Caki2 (cell line): ENCODE measurements around the gene TUBB4B. TPM values are rescaled to one million over a fixed set of nuclear protein-coding genes. Genes with fewer than 3 reads are reported as not detected.
"Not testable (repeated sequence)": the region's sequence is repeated elsewhere in the genome, so short reads cannot be mapped to it uniquely, and the experiment has no call there.

ENCODE experiments used
- DNase-seq: peaks from one replicate; pipeline ENCODE4 v3.0.0-alpha.2; 2015; ENCODE audit warnings: low read depth
- in situ Hi-C: cut with HindIII; loops from 2 replicates; pipeline ENCODE4 v1.10.0; 2016; ENCODE audit warnings: low sequenced_read_pairs, low pct_unique_long_range_greater_than_20kb, mixed read lengths
- total RNA-seq: library from RNA; depleted of rRNA; stranded (reverse); fragments of >200 nt; shearing (Covaris generic); gene quantifications from 2 replicates; pipeline ENCODE4 v1.2.3, GENCODE V29; 2014; ENCODE audit warnings: low replicate concordance

The TUBB4B gene
- total RNA-seq, 1 experiment from 2014 or later = 1,000 TPM

DNA sequence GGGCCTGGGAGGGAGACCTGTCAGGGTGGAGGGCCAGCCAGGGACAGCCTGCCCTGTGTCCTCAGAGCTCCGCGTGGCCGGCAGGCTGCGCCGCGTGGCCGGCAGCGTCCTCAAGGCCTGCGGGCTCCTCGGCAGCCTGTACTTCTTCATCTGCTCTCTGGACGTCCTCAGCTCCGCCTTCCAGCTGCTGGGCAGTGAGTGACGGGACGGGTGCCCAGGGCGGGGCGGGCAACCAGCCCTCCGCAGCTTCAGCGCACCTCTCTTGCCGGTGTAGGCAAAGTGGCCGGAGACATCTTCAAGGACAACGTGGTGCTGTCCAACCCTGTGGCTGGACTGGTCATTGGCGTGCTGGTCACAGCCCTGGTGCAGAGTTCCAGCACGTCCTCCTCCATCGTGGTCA is 8.6 kb upstream of the TUBB4B start:
- in situ Hi-C loops = no loop called here
- no peak for DNase-seq

DNA sequence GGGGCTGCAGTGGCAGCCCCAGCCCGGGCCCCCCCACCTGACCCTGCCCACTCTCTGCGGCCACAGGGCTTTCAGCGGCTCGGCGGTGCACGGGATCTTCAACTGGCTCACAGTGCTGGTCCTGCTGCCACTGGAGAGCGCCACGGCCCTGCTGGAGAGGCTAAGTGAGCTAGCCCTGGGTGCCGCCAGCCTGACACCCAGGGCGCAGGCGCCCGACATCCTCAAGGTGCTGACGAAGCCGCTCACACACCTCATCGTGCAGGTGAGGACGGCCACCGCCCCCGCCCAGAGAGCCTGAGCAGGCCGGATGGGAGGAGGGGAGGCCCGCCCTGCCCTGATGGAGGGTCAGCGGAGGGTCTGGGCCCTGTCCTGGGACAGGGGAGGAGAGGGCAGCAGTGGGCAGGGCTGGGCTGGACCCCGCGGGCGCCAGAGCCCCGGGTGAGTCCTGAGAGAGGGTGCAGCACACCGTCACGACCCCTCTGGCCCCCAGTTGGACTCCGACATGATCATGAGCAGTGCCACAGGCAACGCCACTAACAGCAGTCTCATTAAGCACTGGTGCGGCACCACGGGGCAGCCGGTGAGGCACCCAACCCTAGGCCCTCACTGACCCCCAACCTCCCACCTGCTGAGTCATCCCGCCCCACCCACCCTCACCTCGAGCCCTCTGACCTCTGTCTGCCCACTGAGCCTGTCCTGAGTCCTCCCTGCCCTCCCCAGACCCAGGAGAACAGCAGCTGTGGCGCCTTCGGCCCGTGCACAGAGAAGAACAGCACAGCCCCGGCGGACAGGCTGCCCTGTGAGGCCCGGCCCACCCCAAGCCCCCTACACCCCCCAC is 7.7 kb upstream of the TUBB4B start:
- no peak for DNase-seq
- in situ Hi-C loops = no loop called here

DNA sequence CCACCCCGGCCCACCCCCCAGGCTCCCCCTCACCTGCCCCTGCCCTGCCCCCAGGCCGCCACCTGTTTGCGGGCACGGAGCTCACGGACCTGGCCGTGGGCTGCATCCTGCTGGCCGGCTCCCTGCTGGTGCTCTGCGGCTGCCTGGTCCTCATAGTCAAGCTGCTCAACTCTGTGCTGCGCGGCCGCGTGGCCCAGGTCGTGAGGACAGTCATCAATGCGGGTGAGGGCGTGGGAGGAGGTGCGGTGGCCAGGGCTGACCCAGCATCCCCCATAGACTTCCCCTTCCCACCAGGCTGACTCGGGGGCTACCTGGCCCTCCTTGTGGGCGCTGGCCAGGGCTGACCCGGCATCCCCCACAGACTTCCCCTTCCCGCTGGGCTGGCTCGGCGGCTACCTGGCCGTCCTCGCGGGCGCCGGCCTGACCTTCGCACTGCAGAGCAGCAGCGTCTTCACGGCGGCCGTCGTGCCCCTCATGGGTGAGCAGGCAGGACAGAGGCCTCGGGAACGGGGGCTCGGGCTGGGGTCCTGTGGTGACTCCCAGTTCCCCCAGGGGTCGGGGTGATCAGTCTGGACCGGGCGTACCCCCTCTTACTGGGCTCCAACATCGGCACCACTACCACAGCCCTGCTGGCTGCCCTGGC is 6.9 kb upstream of the TUBB4B start:
- in situ Hi-C loops = no loop called here
- no peak for DNase-seq

DNA sequence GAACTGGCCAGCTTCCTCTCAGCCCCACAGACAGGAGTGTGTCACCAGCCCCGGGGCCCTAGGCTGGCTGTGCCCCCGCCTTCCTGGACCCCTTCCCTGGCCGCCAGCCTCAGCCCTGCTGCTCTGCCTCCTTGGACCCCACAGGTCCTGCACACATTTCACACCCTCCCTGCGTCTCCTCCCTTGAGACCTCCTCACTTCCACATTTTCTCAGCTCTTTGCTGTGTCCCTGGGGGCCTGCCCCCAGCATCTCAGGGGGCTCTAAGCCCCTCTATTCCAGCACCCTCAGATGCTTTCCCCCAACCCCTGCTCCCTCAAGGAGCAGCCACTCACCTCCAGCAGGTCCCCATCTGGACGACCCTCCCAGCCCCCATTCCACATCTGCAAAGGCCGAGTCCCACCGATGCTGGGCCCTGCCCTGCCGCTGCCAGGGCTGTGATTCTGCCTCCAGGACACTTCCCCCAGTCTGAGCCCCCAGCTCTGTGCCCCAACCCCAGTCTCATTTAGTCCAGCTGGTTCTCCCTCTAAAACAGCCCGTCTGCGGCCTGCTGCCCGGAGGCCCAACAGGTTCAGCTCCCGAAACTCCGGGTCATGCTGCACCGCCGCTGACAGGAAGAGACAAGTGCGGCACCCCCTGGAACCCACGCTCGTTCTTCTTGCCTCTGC is 6.2 kb upstream of the TUBB4B start:
- DNase-seq = no peak
- in situ Hi-C loops = no loop called here

DNA sequence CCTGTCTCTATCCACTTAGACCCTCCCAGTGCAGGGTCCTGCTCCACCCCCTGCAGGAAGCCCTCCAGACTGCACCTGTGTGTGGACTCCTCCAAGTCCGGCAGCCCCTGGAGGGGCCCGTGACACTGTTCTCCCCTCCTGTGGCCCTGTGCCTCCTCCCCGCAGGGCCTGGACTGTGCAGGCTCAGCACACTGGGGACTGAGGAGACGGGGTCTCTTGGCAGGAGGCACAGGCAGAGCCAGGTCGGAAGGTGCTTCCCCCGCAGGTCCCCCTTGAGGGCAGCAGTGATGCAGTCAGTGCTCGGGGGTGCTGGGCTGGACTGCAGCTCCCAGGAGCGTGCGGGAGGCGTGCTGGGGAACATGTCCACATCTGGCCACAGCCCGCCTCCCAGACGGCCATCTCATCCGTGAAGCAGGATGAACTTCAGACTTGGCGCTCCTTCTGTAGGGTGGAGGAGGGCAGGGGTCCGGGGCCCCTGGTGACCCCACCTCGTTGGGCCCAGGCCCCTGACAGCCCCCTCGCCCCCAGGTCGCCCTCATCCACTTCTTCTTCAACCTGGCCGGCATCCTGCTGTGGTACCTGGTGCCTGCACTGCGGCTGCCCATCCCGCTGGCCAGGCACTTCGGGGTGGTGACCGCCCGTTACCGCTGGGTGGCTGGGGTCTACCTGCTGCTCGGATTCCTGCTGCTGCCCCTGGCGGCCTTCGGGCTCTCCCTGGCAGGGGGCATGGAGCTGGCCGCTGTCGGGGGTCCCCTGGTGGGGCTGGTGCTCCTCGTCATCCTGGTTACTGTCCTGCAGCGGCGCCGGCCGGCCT is 5.5 kb upstream of the TUBB4B start:
- DNase-seq = no peak
- in situ Hi-C loops = no loop called here

DNA sequence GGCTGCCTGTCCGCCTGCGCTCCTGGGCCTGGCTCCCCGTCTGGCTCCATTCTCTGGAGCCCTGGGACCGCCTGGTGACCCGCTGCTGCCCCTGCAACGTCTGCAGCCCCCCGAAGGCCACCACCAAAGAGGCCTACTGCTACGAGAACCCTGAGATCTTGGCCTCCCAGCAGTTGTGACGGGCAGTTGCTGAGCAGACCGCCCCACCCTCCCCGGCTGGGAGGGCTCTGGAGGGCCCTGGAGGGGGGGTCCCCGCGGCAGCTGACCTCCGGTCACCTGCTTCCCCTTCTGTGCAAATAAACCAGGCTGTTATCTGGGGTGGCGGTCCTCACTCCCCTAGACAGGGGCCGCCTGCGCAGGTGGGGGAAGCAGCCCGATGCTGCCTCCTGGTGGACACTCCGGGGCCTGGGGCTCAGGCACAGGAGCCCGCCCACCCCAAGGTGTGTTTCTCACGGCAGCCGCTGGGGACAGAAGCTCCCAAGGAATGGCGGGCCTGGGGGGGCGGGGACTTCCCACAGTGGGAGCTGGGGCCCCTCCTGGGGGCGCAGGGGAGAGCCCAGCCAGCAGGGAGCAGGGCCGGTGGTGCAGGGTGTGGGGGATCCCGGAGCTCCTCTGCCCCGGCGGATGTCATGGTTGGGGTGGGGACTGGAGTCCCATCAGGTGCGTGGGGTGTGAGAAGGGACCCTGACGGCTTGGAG is 4.7 kb upstream of the TUBB4B start:
- DNase-seq = peak; percentile 73
- in situ Hi-C loops = no loop called here

DNA sequence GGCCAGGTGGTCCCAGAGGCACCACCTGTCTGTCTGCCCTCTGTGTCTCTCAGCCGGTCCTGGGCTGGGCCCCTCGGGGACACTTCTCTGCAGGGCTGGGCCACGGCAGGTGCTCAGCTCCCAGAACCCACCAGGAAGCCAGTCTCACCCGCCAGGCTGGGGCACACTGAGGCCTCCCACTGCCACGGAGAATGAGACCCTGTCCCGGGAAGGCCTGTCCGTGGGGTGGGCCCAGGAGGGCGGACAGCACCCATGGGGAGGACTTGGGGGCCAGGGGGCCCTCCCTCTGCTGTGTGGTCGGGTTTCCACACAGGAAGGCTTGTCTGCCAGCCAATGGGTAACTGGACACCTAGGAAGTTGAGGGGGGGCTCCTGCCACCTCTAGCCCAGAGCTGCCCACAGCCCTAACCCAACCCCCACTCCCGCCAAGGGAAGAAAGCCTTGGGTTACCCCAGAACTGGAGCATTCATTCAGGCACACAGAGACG is 4.1 kb upstream of the TUBB4B start:
- no peak for DNase-seq
- in situ Hi-C loops = no loop called here

DNA sequence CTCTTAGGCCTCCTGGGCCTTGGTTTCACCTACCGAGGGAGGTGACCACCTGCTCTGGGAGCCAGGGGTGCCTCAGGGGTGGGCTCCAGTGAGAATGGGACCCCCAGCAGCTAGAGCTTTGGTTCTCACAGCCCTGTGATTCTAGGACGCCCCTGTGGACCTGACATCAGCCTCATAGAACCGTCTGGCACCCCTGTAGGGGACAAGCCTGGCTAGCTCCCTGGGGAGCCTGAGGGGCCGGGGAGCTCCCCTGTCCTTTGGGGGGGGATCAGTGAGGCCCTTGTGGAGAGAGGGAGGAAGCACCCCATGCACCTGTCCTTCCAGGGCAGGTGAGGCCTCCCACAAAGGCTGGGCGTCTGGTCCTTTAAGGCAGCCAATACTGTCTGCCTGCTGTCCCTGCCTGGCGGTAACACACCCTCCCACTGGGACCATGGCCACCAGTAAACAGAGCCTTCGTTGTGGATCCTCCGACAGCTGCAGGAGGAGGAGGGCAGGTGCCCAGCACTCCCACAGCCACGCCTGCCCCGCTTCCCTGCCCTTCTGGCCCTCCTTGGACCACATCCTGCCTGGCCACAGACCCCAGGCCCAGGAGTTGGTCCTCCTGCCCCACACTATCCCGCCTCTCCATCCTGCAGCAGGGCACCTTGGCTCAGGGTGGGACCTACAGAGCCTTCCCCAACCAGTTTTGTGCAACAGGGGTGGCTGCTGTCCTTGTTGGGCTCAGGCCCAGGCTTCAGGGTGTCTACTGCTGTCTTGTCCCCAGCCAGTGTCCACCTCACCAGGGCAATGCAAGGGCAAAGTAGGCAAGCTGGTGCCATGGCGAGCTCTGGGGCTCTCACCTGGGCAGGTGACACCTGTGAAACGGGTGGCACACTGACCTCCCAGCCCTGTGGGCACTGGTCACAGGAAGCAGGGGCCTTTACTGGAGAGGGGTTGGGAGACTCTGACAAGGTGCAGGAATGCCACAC is 3.0 kb upstream of the TUBB4B start:
- in situ Hi-C loops = no loop called here
- no peak for DNase-seq

DNA sequence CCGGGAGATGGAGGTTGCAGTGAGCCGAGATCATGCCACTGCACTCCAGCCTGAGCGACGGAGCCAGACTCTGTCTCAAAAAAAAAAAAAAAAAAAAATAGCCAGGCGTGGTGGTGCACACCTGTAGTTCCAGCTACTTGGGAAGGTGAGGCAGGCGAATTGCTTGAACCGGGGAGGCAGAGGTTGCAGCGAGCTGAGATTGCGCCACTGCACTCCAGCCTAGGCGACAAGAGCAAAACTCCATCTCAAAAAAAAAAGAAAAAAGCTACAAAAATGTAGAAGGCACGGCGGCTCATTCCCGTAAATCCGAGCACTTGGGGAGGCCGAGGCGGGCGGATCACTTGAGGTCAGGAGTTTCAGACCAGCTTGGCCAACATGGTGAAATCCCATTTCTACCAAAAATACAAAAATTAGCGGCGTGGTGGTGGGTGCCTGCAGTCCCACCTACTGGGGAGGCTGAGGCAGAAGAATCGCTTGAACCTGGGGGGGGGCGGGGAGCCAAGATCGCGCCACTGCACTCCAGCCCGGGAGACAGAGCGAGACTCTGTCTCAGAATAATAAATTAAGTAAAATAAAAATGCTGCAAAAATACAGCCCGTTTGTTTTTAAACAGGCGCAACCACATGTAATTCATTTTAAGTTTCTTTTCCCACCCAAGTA is 1.4 kb upstream of the TUBB4B start:
- in situ Hi-C loops, DNase-seq: not testable (repeated sequence)

DNA sequence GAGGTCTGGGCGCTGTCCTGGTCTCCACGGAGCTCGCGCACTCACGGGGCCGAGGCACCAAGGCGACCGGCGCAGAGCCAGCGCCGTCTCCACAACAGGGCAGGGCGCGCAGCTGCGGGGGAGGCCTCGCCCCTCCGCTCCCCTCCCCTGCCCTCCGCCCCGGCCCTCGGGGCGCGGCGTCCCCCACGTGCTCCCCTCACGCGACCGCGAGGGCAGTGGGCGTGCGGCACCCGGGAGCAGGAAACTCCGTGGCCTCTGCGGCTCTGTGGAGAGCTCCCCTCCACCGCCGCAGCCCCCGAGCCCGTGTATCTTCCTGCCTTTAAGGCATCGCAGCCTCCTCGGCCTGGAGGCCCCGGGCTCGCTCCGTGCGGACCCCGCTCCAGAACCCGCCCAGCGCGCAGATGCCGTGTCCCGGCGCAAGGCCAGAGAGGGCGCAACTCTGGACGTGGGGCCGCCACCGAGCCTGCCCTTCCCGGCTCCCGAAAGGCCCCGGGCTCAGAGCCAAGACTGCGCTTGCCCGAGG is 708 bp upstream of the TUBB4B start:
- DNase-seq = no peak
- in situ Hi-C loops = no loop called here

DNA sequence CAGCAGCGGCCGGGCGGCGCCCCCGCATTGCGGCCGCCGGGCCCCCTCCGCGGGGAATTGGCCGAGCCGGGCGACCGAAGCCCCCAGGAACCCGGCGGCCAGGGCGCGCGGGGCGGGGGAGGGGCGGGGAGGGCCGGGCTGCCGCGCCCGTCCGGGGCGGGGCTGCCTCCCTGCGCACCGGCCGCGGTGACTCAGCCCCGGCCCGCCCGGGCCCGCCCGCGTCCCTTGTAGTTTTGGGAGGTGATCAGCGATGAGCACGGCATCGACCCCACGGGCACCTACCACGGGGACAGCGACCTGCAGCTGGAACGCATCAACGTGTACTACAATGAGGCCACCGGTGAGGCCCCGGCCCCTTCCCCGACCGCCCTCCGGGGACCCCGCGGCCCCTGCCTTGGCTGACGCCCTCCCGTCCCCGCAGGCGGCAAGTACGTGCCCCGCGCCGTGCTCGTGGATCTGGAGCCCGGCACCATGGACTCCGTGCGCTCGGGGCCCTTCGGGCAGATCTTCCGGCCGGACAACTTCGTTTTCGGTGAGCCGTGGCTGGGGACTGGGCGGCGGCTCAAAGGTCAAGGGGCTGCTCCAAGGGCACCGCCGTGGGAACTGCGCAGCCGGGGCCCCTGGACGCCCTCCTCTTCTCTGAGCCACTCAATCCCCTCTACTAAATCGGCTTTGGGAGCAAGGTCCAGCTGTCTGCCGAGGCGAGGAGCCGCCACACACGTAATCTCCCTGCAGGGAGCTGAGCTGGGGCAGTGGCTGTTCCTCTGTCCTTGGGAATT is 592 bp downstream of the TUBB4B start:
- DNase-seq = no peak
- in situ Hi-C loops = no loop called here

DNA sequence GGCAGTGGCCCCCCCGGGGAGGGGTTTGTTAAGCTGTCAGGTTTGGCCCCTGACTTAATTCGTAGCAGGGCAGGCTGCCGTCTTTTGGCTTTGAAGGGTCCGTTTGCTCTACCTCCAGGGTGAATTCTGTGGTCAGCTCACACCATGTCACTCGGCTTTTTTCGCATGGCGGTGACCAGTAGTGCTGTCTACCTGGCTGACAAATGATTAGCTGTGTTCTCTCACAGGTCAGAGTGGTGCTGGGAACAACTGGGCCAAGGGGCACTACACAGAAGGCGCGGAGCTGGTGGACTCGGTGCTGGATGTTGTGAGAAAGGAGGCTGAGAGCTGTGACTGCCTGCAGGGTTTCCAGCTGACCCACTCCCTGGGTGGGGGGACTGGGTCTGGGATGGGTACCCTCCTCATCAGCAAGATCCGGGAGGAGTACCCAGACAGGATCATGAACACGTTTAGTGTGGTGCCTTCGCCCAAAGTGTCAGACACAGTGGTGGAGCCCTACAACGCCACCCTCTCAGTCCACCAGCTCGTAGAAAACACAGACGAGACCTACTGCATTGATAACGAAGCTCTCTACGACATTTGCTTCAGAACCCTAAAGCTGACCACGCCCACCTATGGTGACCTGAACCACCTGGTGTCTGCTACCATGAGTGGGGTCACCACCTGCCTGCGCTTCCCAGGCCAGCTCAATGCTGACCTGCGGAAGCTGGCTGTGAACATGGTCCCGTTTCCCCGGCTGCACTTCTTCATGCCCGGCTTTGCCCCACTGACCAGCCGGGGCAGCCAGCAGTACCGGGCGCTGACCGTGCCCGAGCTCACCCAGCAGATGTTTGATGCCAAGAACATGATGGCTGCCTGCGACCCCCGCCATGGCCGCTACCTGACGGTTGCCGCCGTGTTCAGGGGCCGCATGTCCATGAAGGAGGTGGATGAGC is 1.4 kb downstream of the TUBB4B start:
- no peak for DNase-seq
- in situ Hi-C loops = no loop called here

DNA sequence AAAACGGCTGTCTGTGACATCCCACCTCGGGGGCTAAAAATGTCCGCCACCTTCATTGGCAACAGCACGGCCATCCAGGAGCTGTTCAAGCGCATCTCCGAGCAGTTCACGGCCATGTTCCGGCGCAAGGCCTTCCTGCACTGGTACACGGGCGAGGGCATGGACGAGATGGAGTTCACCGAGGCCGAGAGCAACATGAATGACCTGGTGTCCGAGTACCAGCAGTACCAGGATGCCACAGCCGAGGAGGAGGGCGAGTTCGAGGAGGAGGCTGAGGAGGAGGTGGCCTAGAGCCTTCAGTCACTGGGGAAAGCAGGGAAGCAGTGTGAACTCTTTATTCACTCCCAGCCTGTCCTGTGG is 2.2 kb downstream of the TUBB4B start:
- in situ Hi-C loops = not testable (repeated sequence)

DNA sequence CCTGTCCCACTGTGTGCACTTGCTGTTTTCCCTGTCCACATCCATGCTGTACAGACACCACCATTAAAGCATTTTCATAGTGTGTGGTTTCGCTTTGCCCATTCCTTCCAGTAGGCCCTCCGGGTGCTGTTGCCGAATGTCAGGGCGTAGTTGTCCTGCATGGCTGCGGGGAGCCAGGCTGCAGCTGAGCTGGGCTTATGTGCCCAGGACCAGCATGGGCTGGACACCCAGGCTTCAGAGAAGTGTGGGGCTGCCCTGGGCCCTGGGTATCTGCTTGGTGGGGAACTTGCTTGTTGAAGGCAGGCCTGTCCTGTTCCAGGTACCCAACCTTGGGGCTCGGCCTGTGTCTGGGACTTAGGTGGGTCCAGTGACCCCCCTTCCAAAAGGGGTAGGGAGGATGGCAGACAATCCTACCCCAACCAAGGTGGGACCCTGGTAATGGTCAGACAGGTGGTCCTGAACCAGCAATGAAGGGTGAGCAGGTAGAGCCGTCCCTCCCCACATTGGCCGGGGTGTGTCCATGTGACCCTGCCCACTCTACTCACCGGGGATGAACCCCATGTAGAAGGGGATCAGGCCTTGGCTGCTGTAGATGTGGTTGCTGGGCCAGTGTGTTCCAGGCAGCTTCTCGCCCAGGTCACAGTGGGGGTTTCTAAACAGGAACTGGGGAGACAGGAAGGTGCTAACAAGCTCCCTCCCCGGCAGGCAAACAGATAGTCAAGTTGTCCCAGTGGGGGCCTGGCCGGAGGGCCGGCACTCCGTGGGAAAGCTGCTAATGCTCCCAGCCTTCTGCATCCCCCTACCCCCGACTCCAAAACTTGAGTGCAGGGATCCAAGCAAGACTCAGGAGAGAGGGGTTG is 2.8 kb downstream of the TUBB4B start:
- no peak for DNase-seq
- in situ Hi-C loops = no loop called here

More for the DNA sequence above, 2.2 kb downstream of the TUBB4B start:
- not testable (repeated sequence) for DNase-seq
